Measurements from ENCODE around the gene KLHL29. TPM values are rescaled to one million over a fixed set of nuclear protein-coding genes. Genes with fewer than 3 reads are reported as not detected.

The KLHL29 gene
- total RNA-seq, 1 experiment from 2014 or later, result 16.7 TPM

GRCh38 chr2:23346029-23346428 is 39.0 kb upstream of the KLHL29 start:
- CTCF ChIA-PET, result no interaction called here
- Histone ChIP-seq H3K9me3 (ENCODE audit: control insufficient read depth in 1 of 2, insufficient read depth in 1 of 2, low read depth in 1 of 2, low read length in 2 of 2) (no peaks in the 10 kb centered on the region; a peak in 1 of 4 replicates), H3K4me1 (ENCODE audit: control insufficient read depth in 1 of 2, insufficient read depth in 2 of 2, low read length in 2 of 2) (no peaks in the 10 kb centered on the region), H3K27me3 (ENCODE audit: insufficient read depth, low read length) (peaks cover 39% of the 10 kb centered on the region), H3K79me2 (ENCODE audit: insufficient read depth, low read length) (no peaks in the 10 kb centered on the region), H3K4me3 (replicated peaks in 1 of 2; ENCODE audit: low read depth in 1 of 2, low read length in 2 of 2) (no peak overlapping the region), H3K36me3 (ENCODE audit: control insufficient read depth in 1 of 2, insufficient read depth in 2 of 2, low read length in 2 of 2) (no peaks in the 10 kb centered on the region; a peak in 1 of 4 replicates), H4K20me1 (ENCODE audit: insufficient read depth) (no peaks in the 10 kb centered on the region), H3K9ac (ENCODE audit: low read length) (no peak overlapping the region), H3K9me2 (ENCODE audit: insufficient read depth) (no peaks in the 10 kb centered on the region), H3K4me2 (ENCODE audit: low read length) (no peak overlapping the region), H2AFZ (ENCODE audit: low read depth, low read length, poor library complexity, severe bottlenecking) (no peak overlapping the region), H3K27ac (ENCODE audit: low read depth, low read length) (no peak overlapping the region)
- DNase-seq (ENCODE audit: low read depth, low spot score) (no peak), ATAC-seq (no peak)
- no TSS peak for BruUV-seq (replicated peaks)
- intact Hi-C loops (cut with micrococcal nuclease), result no loop called here
- POLR2A ChIA-PET, result no interaction called here
- TF ChIP-seq ELF1 (IDR thresholded peaks at IDR 0.05; ENCODE audit: borderline replicate concordance, low read depth), result no peak
- TF ChIP-seq EZH2phosphoT487 (IDR thresholded peaks at IDR 0.05; ENCODE audit: borderline replicate concordance), result no peak
- TF ChIP-seq JUND (IDR thresholded peaks at IDR 0.05), result no peak
- TF ChIP-seq SP1 (IDR thresholded peaks at IDR 0.05; ENCODE audit: low read depth), result no peak
- no peak for TF ChIP-seq CTCF (IDR thresholded peaks at IDR 0.05 in 2 of 3, conservative IDR thresholded peaks at IDR 0.05 in 1 of 3; ENCODE audit: borderline replicate concordance in 1 of 3, insufficient read depth in 1 of 3, low read depth in 2 of 3, low read length in 2 of 3)
- no peak for TF ChIP-seq ATF3 (IDR thresholded peaks at IDR 0.05)
- TF ChIP-seq ZNF274 (IDR thresholded peaks at IDR 0.05; ENCODE audit: low read depth, low read length), result no peak
- RAD21 ChIA-PET (ENCODE audit: low non-redundant PET in 1 of 2, low total read pairs in 2 of 2, uncharacterized antibody in 2 of 2, unreplicated experiment in 2 of 2), result no interaction called here

GRCh38 chr2:23346781-23347180 is 38.2 kb upstream of the KLHL29 start:
- BruUV-seq (replicated peaks), result no TSS peak
- TF ChIP-seq SIN3A (IDR thresholded peaks at IDR 0.05; ENCODE audit: low read depth), result no peak
- CTCF ChIA-PET, result no interaction called here
- ATAC-seq, result no peak
- Histone ChIP-seq H4K20me1 (ENCODE audit: insufficient read depth) (no peaks in the 10 kb centered on the region), H3K4me1 (ENCODE audit: control insufficient read depth in 1 of 2, insufficient read depth in 2 of 2, low read length in 2 of 2) (peaks cover 0 to 7% of the 10 kb centered on the region in 2 experiments; a peak in 2 of 4 replicates), H3K79me2 (ENCODE audit: insufficient read depth, low read length) (no peaks in the 10 kb centered on the region), H3K9me2 (ENCODE audit: insufficient read depth) (no peaks in the 10 kb centered on the region), H3K4me3 (replicated peaks in 1 of 2; ENCODE audit: low read depth in 1 of 2, low read length in 2 of 2) (no peak overlapping the region), H3K36me3 (ENCODE audit: control insufficient read depth in 1 of 2, insufficient read depth in 2 of 2, low read length in 2 of 2) (no peaks in the 10 kb centered on the region; a peak in 1 of 4 replicates), H3K4me2 (ENCODE audit: low read length) (no peak overlapping the region), H3K27ac (ENCODE audit: low read depth, low read length) (no peak overlapping the region), H3K9ac (ENCODE audit: low read length) (no peak overlapping the region), H3K9me3 (ENCODE audit: control insufficient read depth in 1 of 2, insufficient read depth in 1 of 2, low read depth in 1 of 2, low read length in 2 of 2) (no peaks in the 10 kb centered on the region; a peak in 1 of 4 replicates), H2AFZ (ENCODE audit: low read depth, low read length, poor library complexity, severe bottlenecking) (no peak overlapping the region), H3K27me3 (ENCODE audit: insufficient read depth, low read length) (peaks cover 36% of the 10 kb centered on the region)
- no peak for DNase-seq (ENCODE audit: low read depth, low spot score)
- RAD21 ChIA-PET (ENCODE audit: low non-redundant PET in 1 of 2, low total read pairs in 2 of 2, uncharacterized antibody in 2 of 2, unreplicated experiment in 2 of 2), result no interaction called here
- intact Hi-C loops (cut with micrococcal nuclease), result no loop called here
- POLR2A ChIA-PET, result no interaction called here
